Body of pancreas (tissue), 4 donors: ENCODE data around the gene PHTF2.

Source experiments
- CTCF ChIP-seq, 7 experiments: fragments of 450-650 bp in 4 of 7; fragments of 200-600 bp in 3 of 7; sonication (generic) in 3 of 7; IDR thresholded peaks; one replicate each; pipeline ENCODE4 v1.5.1; 2016 to 2019; ENCODE audit warnings: antibody characterized with exemption in 7 of 7
- POLR2A ChIP-seq, 3 donors: fragments of 450-650 bp; IDR thresholded peaks; one replicate each; pipeline ENCODE4 v1.6.1; 2016; ENCODE audit warnings: antibody characterized with exemption in 3 of 3, mild to moderate bottlenecking in 2 of 3

- no peak for TF ChIP-seq POLR2A (IDR thresholded peaks at IDR 0.05)
- TF ChIP-seq CTCF (IDR thresholded peaks at IDR 0.05) = no peak
These were observed 4.6 kb upstream of the PHTF2 start for GRCh38 chr7:77794000-77794399.
